ENCODE measurements around the gene PLSCR4.
A peak's percentile ranks its signal among the peaks of the same experiment; 100 is the strongest.

Gene PLSCR4

GRCh38 chr3:146189519-146190173 lies 61.3 kb downstream of the PLSCR4 start:
- no peak for DNase-seq (ENCODE audit: low read depth)
- peak; percentile 81 for TF ChIP-seq CTCF (conservative IDR thresholded peaks at IDR 0.05; ENCODE audit: low read depth, low read length)
- H3K4me3 ChIP-seq (ENCODE audit: low read length): no peak overlapping the region

GRCh38 chr3:146187334-146187950 lies 63.5 kb downstream of the PLSCR4 start:
- TF ChIP-seq CTCF (conservative IDR thresholded peaks at IDR 0.05; ENCODE audit: low read depth, low read length): peak; percentile 65
- no peak for DNase-seq (ENCODE audit: low read depth)
- no peak overlapping the region for H3K4me3 ChIP-seq (ENCODE audit: low read length)

- DNase-seq (ENCODE audit: low read depth): no peak
- H3K4me3 ChIP-seq (ENCODE audit: low read length): no peak overlapping the region
- no peak for TF ChIP-seq CTCF (conservative IDR thresholded peaks at IDR 0.05; ENCODE audit: low read depth, low read length)
Observed at GRCh38 chr3:146184241-146185015, 66.5 kb downstream of the PLSCR4 start.

GRCh38 chr3:146181216-146181615 lies 69.7 kb downstream of the PLSCR4 start:
- no peak for TF ChIP-seq CTCF (conservative IDR thresholded peaks at IDR 0.05; ENCODE audit: low read depth, low read length)
- DNase-seq (ENCODE audit: low read depth): no peak
- no peak overlapping the region for H3K4me3 ChIP-seq (ENCODE audit: low read length)

GRCh38 chr3:146180376-146180775 lies 70.5 kb downstream of the PLSCR4 start:
- H3K4me3 ChIP-seq (ENCODE audit: low read length): no peak overlapping the region
- no peak for DNase-seq (ENCODE audit: low read depth)
- TF ChIP-seq CTCF (conservative IDR thresholded peaks at IDR 0.05; ENCODE audit: low read depth, low read length): no peak

- TF ChIP-seq CTCF (conservative IDR thresholded peaks at IDR 0.05; ENCODE audit: low read depth, low read length): no peak
- DNase-seq (ENCODE audit: low read depth): no peak
- H3K4me3 ChIP-seq (ENCODE audit: low read length): no peak overlapping the region
Observed at GRCh38 chr3:146178006-146178689, 72.8 kb downstream of the PLSCR4 start.
